Stomach (tissue), 9 donors: ENCODE results near the gene RPL3. TPM values are rescaled to one million over a fixed set of nuclear protein-coding genes. Genes with fewer than 3 reads are reported as not detected.
A peak's percentile ranks its signal among the peaks of the same experiment; 100 is the strongest.

Source experiments
- DNase-seq, 2 donors: peaks; one replicate each; pipeline versions ENCODE4 v3.0.0 to v3.0.0-alpha.2; 2013 to 2019
- H3K27ac ChIP-seq, 5 donors: fragments of 200-600 bp in 4 of 5; sonication (generic) in 4 of 5; one replicate each; pipeline ENCODE4 v1.5.1; 2013 to 2019; ENCODE audit warnings: mild to moderate bottlenecking in 1 of 5, moderate library complexity in 1 of 5
- H3K27me3 ChIP-seq, 3 donors: fragments of 200-600 bp; sonication (generic); one replicate each; pipeline ENCODE4 v1.5.1; 2017 to 2019; ENCODE audit warnings: mixed run types in 1 of 3
- H3K36me3 ChIP-seq, 4 donors: fragments of 200-600 bp; sonication (generic); 1 replicate in 3 of 4; 2 replicates in 1 of 4; pipeline ENCODE4 v1.5.1; 2016 to 2019
- H3K4me1 ChIP-seq, 4 donors: fragments of 200-600 bp; sonication (generic); one replicate each; pipeline ENCODE4 v1.5.1; 2016 to 2019
- H3K4me3 ChIP-seq, 4 donors: fragments of 200-600 bp; sonication (generic) in 3 of 4; one replicate each; pipeline ENCODE4 v1.5.1; 2016 to 2019; ENCODE audit warnings: mild to moderate bottlenecking in 1 of 4
- H3K9me3 ChIP-seq, 4 donors: fragments of 200-600 bp; sonication (generic); one replicate each; pipeline ENCODE4 v1.5.1; 2016 to 2019
- CTCF ChIP-seq, 7 experiments: fragments of 450-650 bp in 4 of 7; fragments of 200-600 bp in 3 of 7; sonication (generic) in 3 of 7; IDR thresholded peaks; one replicate each; pipeline ENCODE4 v1.5.1; 2016 to 2019; ENCODE audit warnings: antibody characterized with exemption in 7 of 7, control low read depth in 2 of 7, mild to moderate bottlenecking in 1 of 7
- EP300 ChIP-seq: sonication (generic); formaldehyde crosslinking; IDR thresholded peaks from one replicate; pipeline ENCODE4 v1.6.1; 2017; ENCODE audit warnings: antibody characterized with exemption
- POLR2A ChIP-seq, 4 donors: fragments of 450-650 bp; IDR thresholded peaks; one replicate each; pipeline ENCODE4 v1.6.1; 2016; ENCODE audit warnings: antibody characterized with exemption in 4 of 4, control low read depth in 2 of 4, mild to moderate bottlenecking in 1 of 4, moderate library complexity in 1 of 4
- POLR2AphosphoS5 ChIP-seq, 3 donors: sonication (generic); formaldehyde crosslinking; IDR thresholded peaks; one replicate each; pipeline ENCODE4 v1.6.1; 2016; ENCODE audit warnings: antibody characterized with exemption in 3 of 3
- WGBS, 5 donors: extraction: QIAGEN DNeasy Blood & Tissue Kit in 3 of 5; methylation state at CpG; one replicate each; pipeline versions ENCODE4 v1.1.5 to v1.1.7; 2013 to 2018; 5-methylcytosine and 5-hydroxymethylcytosine counted together
- intact Hi-C: fragments of 100-400 bp; cut with DNase I; formaldehyde crosslinking; loops from one replicate; pipeline ENCODE4 v1.15.1; 2023; ENCODE audit warnings: low total_unique reads
- polyA plus RNA-seq, 3 donors: library from polyadenylated mRNA; stranded (reverse); fragments of 200-250 nt; gene quantifications; one replicate each; pipeline ENCODE4 v1.2.3, GENCODE V29; 2013
- total RNA-seq, 5 donors: library from RNA; depleted of rRNA; stranded (reverse); fragments of >200 nt; gene quantifications; one replicate each; pipeline versions ENCODE4 v1.1.0 to v1.2.3, GENCODE V29; 2014 to 2016
- donor health status: healthy with polysubstance abuse.
- donor health status: Bipolar disorder and iron deficiency.
- donor health status: healthy.

Gene RPL3
- total and polyA plus RNA-seq, 8 donors, result 940 to 5,267 (median 2,482) TPM

- peaks cover 0 to 15% (median 0%) of the 10 kb centered on the region in 3 donors for H3K27me3 ChIP-seq
- intact Hi-C loops, result no loop called here
- no peaks in the 10 kb centered on the region for H3K36me3 ChIP-seq
- H3K27ac ChIP-seq, result peak overlapping the region in 1 of 5 donors; percentile 7
- no peak for DNase-seq
- H3K9me3 ChIP-seq, result peaks cover 0 to 13% (median 7%) of the 10 kb centered on the region in 4 donors
- no peak for TF ChIP-seq POLR2A (IDR thresholded peaks at IDR 0.05)
- no peak for TF ChIP-seq EP300
- no peak for TF ChIP-seq POLR2AphosphoS5 (IDR thresholded peaks at IDR 0.05)
- no peak for TF ChIP-seq CTCF (IDR thresholded peaks at IDR 0.05)
- WGBS, 5 donors, result 81 to 88% (median 84%) methylated on average over 6 of the region's 6 CpGs
- H3K4me1 ChIP-seq, result peaks cover 10 to 18% (median 12%) of the 10 kb centered on the region in 4 donors
- H3K4me3 ChIP-seq, result no peak overlapping the region
These were observed 38.3 kb downstream of the RPL3 start for GRCh38 chr22:39281126-39281525.

- peaks cover 10 to 18% (median 12%) of the 10 kb centered on the region in 4 donors for H3K4me1 ChIP-seq
- no peak overlapping the region for H3K27ac ChIP-seq
- H3K4me3 ChIP-seq, result no peak overlapping the region
- peaks cover 0 to 15% (median 0%) of the 10 kb centered on the region in 3 donors for H3K27me3 ChIP-seq
- peaks cover 0 to 12% (median 7%) of the 10 kb centered on the region in 4 donors for H3K9me3 ChIP-seq
- no peak for DNase-seq
- no peak for TF ChIP-seq POLR2A (IDR thresholded peaks at IDR 0.05)
- no peak for TF ChIP-seq EP300
- no peak for TF ChIP-seq CTCF (IDR thresholded peaks at IDR 0.05)
- no peak for TF ChIP-seq POLR2AphosphoS5 (IDR thresholded peaks at IDR 0.05)
- no peaks in the 10 kb centered on the region for H3K36me3 ChIP-seq
- intact Hi-C loops, result no loop called here
- WGBS, 5 donors, result 87 to 92% (median 90%) methylated on average over 2 to 7 of the region's 7 CpGs
These were observed 39.2 kb downstream of the RPL3 start for GRCh38 chr22:39280250-39280649.

GRCh38 chr22:39279170-39279850 is 40.1 kb downstream of the RPL3 start:
- Histone ChIP-seq H3K27ac (no peak overlapping the region), H3K4me1 (peaks cover 10 to 18% (median 12%) of the 10 kb centered on the region in 4 donors), H3K36me3 (no peaks in the 10 kb centered on the region), H3K9me3 (peaks cover 0 to 4% (median 0%) of the 10 kb centered on the region in 4 donors), H3K27me3 (peaks cover 0 to 20% (median 0%) of the 10 kb centered on the region in 3 donors), H3K4me3 (no peak overlapping the region)
- no peak for DNase-seq
- TF ChIP-seq EP300 (no peak), POLR2AphosphoS5 (IDR thresholded peaks at IDR 0.05) (no peak), CTCF (IDR thresholded peaks at IDR 0.05) (no peak), POLR2A (IDR thresholded peaks at IDR 0.05) (no peak)
- intact Hi-C loops, result no loop called here
- 56 to 69% (median 62%) methylated on average over 23 of the region's 23 CpGs for WGBS, 5 donors

- no peak for DNase-seq
- WGBS, 5 donors, result 42 to 63% (median 59%) methylated on average over 11 to 13 of the region's 13 CpGs
- Histone ChIP-seq H3K4me1 (peaks cover 0 to 5% (median 3%) of the 10 kb centered on the region in 4 donors), H3K9me3 (peaks cover 0 to 4% (median 0%) of the 10 kb centered on the region in 4 donors), H3K27ac (no peak overlapping the region), H3K27me3 (peaks cover 0 to 21% (median 0%) of the 10 kb centered on the region in 3 donors), H3K4me3 (no peak overlapping the region), H3K36me3 (no peaks in the 10 kb centered on the region)
- intact Hi-C loops, result no loop called here
- no peak for TF ChIP-seq POLR2AphosphoS5 (IDR thresholded peaks at IDR 0.05)
- TF ChIP-seq EP300, result no peak
These were observed 41.4 kb downstream of the RPL3 start for GRCh38 chr22:39278040-39278439.

GRCh38 chr22:39277142-39277607 is 42.2 kb downstream of the RPL3 start:
- peaks cover 0 to 4% (median 0%) of the 10 kb centered on the region in 4 donors for H3K9me3 ChIP-seq
- H3K27ac ChIP-seq, result no peak overlapping the region
- TF ChIP-seq POLR2A (IDR thresholded peaks at IDR 0.05), result no peak
- TF ChIP-seq EP300, result no peak
- no peak for TF ChIP-seq CTCF (IDR thresholded peaks at IDR 0.05)
- no peak for TF ChIP-seq POLR2AphosphoS5 (IDR thresholded peaks at IDR 0.05)
- DNase-seq, result no peak
- peaks cover 0 to 5% (median 0%) of the 10 kb centered on the region in 4 donors for H3K4me1 ChIP-seq
- H3K27me3 ChIP-seq, result peaks cover 0 to 21% (median 0%) of the 10 kb centered on the region in 3 donors
- WGBS, 5 donors, result 58 to 73% (median 71%) methylated on average over 6 of the region's 6 CpGs
- intact Hi-C loops, result no loop called here
- no peaks in the 10 kb centered on the region for H3K36me3 ChIP-seq
- no peak overlapping the region for H3K4me3 ChIP-seq
